ENCODE results near the gene CDK18.
A peak's percentile ranks its signal among the peaks of the same experiment; 100 is the strongest.
"Not testable (repeated sequence)": the region's sequence is repeated elsewhere in the genome, so short reads cannot be mapped to it uniquely, and the experiment has no call there.

CDK18 gene

GRCh38 chr1:205474571-205474970 lies 29.9 kb upstream of the CDK18 start:
- Mint-ChIP-seq H3K27ac (no peak overlapping the region), H3K9me3 (peaks cover 17% of the 10 kb centered on the region), H3K36me3 (ENCODE audit: low read depth) (no peaks in the 10 kb centered on the region), H3K4me1 (ENCODE audit: low read depth) (no peaks in the 10 kb centered on the region), H3K27me3 (ENCODE audit: low read depth) (peaks cover 5% of the 10 kb centered on the region), H3K4me3 (no peak overlapping the region)
- no peak for DNase-seq (ENCODE audit: low spot score)

GRCh38 chr1:205475855-205476254 lies 28.6 kb upstream of the CDK18 start:
- H3K9me3 Mint-ChIP-seq, result peaks cover 17% of the 10 kb centered on the region
- no peaks in the 10 kb centered on the region for H3K36me3 Mint-ChIP-seq (ENCODE audit: low read depth)
- H3K27ac Mint-ChIP-seq, result no peak overlapping the region
- H3K27me3 Mint-ChIP-seq (ENCODE audit: low read depth), result peaks cover 10% of the 10 kb centered on the region
- no peak for DNase-seq (ENCODE audit: low spot score)
- peaks cover 5% of the 10 kb centered on the region for H3K4me1 Mint-ChIP-seq (ENCODE audit: low read depth)
- H3K4me3 Mint-ChIP-seq, result no peak overlapping the region

GRCh38 chr1:205476648-205477047 lies 27.8 kb upstream of the CDK18 start:
- peaks cover 15% of the 10 kb centered on the region for H3K27me3 Mint-ChIP-seq (ENCODE audit: low read depth)
- DNase-seq (ENCODE audit: low spot score), result no peak
- H3K4me3 Mint-ChIP-seq, result no peak overlapping the region
- peaks cover 17% of the 10 kb centered on the region for H3K9me3 Mint-ChIP-seq
- no peaks in the 10 kb centered on the region for H3K36me3 Mint-ChIP-seq (ENCODE audit: low read depth)
- no peak overlapping the region for H3K27ac Mint-ChIP-seq
- H3K4me1 Mint-ChIP-seq (ENCODE audit: low read depth), result peaks cover 8% of the 10 kb centered on the region

- Mint-ChIP-seq H3K27me3 (ENCODE audit: low read depth) (peaks cover 15% of the 10 kb centered on the region), H3K4me1 (ENCODE audit: low read depth) (peaks cover 8% of the 10 kb centered on the region), H3K4me3 (no peak overlapping the region), H3K27ac (no peak overlapping the region), H3K36me3 (ENCODE audit: low read depth) (no peaks in the 10 kb centered on the region), H3K9me3 (peaks cover 17% of the 10 kb centered on the region)
- DNase-seq (ENCODE audit: low spot score), result no peak
Measured at GRCh38 chr1:205477121-205477758, 27.2 kb upstream of the CDK18 start.

GRCh38 chr1:205477759-205478247 lies 26.7 kb upstream of the CDK18 start:
- Mint-ChIP-seq H3K27ac (no peak overlapping the region), H3K36me3 (ENCODE audit: low read depth) (no peaks in the 10 kb centered on the region), H3K9me3 (peaks cover 17% of the 10 kb centered on the region), H3K4me1 (ENCODE audit: low read depth) (peaks cover 8% of the 10 kb centered on the region), H3K4me3 (no peak overlapping the region), H3K27me3 (ENCODE audit: low read depth) (peaks cover 15% of the 10 kb centered on the region)
- no peak for DNase-seq (ENCODE audit: low spot score)

- Mint-ChIP-seq H3K27me3 (ENCODE audit: low read depth) (peaks cover 21% of the 10 kb centered on the region), H3K9me3 (peaks cover 17% of the 10 kb centered on the region)
- not testable (repeated sequence) for H3K36me3 Mint-ChIP-seq (ENCODE audit: low read depth); H3K4me3 Mint-ChIP-seq; DNase-seq (ENCODE audit: low spot score); H3K4me1 Mint-ChIP-seq (ENCODE audit: low read depth); H3K27ac Mint-ChIP-seq
Measured at GRCh38 chr1:205478985-205479384, 25.5 kb upstream of the CDK18 start.

GRCh38 chr1:205480349-205480985 lies 24.0 kb upstream of the CDK18 start:
- Mint-ChIP-seq H3K4me3 (no peak overlapping the region), H3K27ac (no peak overlapping the region), H3K36me3 (ENCODE audit: low read depth) (no peaks in the 10 kb centered on the region), H3K4me1 (ENCODE audit: low read depth) (peaks cover 8% of the 10 kb centered on the region), H3K9me3 (peaks cover 6% of the 10 kb centered on the region), H3K27me3 (ENCODE audit: low read depth) (peaks cover 22% of the 10 kb centered on the region)
- DNase-seq (ENCODE audit: low spot score), result no peak

- no peaks in the 10 kb centered on the region for H3K36me3 Mint-ChIP-seq (ENCODE audit: low read depth)
- no peak overlapping the region for H3K4me3 Mint-ChIP-seq
- H3K27ac Mint-ChIP-seq, result no peak overlapping the region
- H3K9me3 Mint-ChIP-seq, result no peaks in the 10 kb centered on the region
- H3K27me3 Mint-ChIP-seq (ENCODE audit: low read depth), result peaks cover 26% of the 10 kb centered on the region
- DNase-seq (ENCODE audit: low spot score), result no peak
- H3K4me1 Mint-ChIP-seq (ENCODE audit: low read depth), result peaks cover 9% of the 10 kb centered on the region
Measured at GRCh38 chr1:205481218-205481617, 23.3 kb upstream of the CDK18 start.

GRCh38 chr1:205481629-205482151 lies 22.8 kb upstream of the CDK18 start:
- Mint-ChIP-seq H3K4me1 (ENCODE audit: low read depth) (peaks cover 9% of the 10 kb centered on the region), H3K4me3 (no peak overlapping the region), H3K36me3 (ENCODE audit: low read depth) (no peaks in the 10 kb centered on the region), H3K27ac (no peak overlapping the region), H3K9me3 (no peaks in the 10 kb centered on the region), H3K27me3 (ENCODE audit: low read depth) (peaks cover 28% of the 10 kb centered on the region)
- no peak for DNase-seq (ENCODE audit: low spot score)

- not testable (repeated sequence) for H3K4me1 Mint-ChIP-seq (ENCODE audit: low read depth); H3K27ac Mint-ChIP-seq; DNase-seq (ENCODE audit: low spot score); H3K36me3 Mint-ChIP-seq (ENCODE audit: low read depth); H3K9me3 Mint-ChIP-seq; H3K4me3 Mint-ChIP-seq
- peaks cover 30% of the 10 kb centered on the region for H3K27me3 Mint-ChIP-seq (ENCODE audit: low read depth)
Measured at GRCh38 chr1:205482587-205482986, 21.9 kb upstream of the CDK18 start.

GRCh38 chr1:205483372-205483771 lies 21.1 kb upstream of the CDK18 start:
- H3K4me3 Mint-ChIP-seq, result no peak overlapping the region
- H3K9me3 Mint-ChIP-seq, result no peaks in the 10 kb centered on the region
- DNase-seq (ENCODE audit: low spot score), result no peak
- H3K4me1 Mint-ChIP-seq (ENCODE audit: low read depth), result peaks cover 9% of the 10 kb centered on the region
- peaks cover 35% of the 10 kb centered on the region for H3K27me3 Mint-ChIP-seq (ENCODE audit: low read depth)
- no peaks in the 10 kb centered on the region for H3K36me3 Mint-ChIP-seq (ENCODE audit: low read depth)
- no peak overlapping the region for H3K27ac Mint-ChIP-seq

- Mint-ChIP-seq H3K27me3 (ENCODE audit: low read depth) (peaks cover 41% of the 10 kb centered on the region), H3K36me3 (ENCODE audit: low read depth) (no peaks in the 10 kb centered on the region), H3K4me1 (ENCODE audit: low read depth) (peaks cover 13% of the 10 kb centered on the region), H3K9me3 (no peaks in the 10 kb centered on the region), H3K4me3 (no peak overlapping the region), H3K27ac (no peak overlapping the region)
- peak; percentile 45 for DNase-seq (ENCODE audit: low spot score)
Measured at GRCh38 chr1:205484985-205485967, 19.2 kb upstream of the CDK18 start.

- Mint-ChIP-seq H3K9me3 (no peaks in the 10 kb centered on the region), H3K4me3 (no peak overlapping the region), H3K27ac (no peak overlapping the region), H3K4me1 (ENCODE audit: low read depth) (peaks cover 7% of the 10 kb centered on the region), H3K27me3 (ENCODE audit: low read depth) (peaks cover 35% of the 10 kb centered on the region), H3K36me3 (ENCODE audit: low read depth) (no peaks in the 10 kb centered on the region)
- no peak for DNase-seq (ENCODE audit: low spot score)
Measured at GRCh38 chr1:205486258-205486657, 18.2 kb upstream of the CDK18 start.
